HEK293 (cell line): Measurements from ENCODE around the gene TSPAN3.

ENCODE experiments used
- CTCF ChIA-PET: fragments of 350-600 bp; formaldehyde crosslinking; extraction: SDS; loops from one replicate; lab custom pipeline; 2021; ENCODE audit warnings: antibody characterized with exemption; lab: Yijun Ruan, JAX
- POLR2A ChIA-PET: fragments of 300-600 bp; formaldehyde crosslinking; extraction: SDS; loops from one replicate; lab custom pipeline; 2020; ENCODE audit warnings: antibody characterized with exemption, inconsistent platforms; lab: Yijun Ruan, JAX
- H3K27ac ChIP-seq: fragments of 200-500 bp; sonication (Bioruptor generic); 2 replicates; pipeline ENCODE4 v1.5.1; 2014; ENCODE audit warnings: low read depth, low read length, control low read depth, inconsistent platforms; ENCODE audit errors: extremely low read depth
- H3K36me3 ChIP-seq, 2 experiments: fragments of 200-500 bp in 1 of 2; sonication (Bioruptor generic) in 1 of 2; 1 replicate in 1 of 2; 2 replicates in 1 of 2; pipeline ENCODE4 v1.5.1; 2014 to 2017; ENCODE audit warnings: inconsistent platforms in 2 of 2, low read length in 2 of 2; ENCODE audit not compliant: control insufficient read depth in 2 of 2, insufficient read depth in 1 of 2
- H3K4me1 ChIP-seq: fragments of 200-500 bp; sonication (Bioruptor generic); 2 replicates; pipeline ENCODE4 v1.5.1; 2014; ENCODE audit warnings: mild to moderate bottlenecking, low read length, inconsistent platforms; ENCODE audit not compliant: control insufficient read depth, insufficient read depth
- H3K4me3 ChIP-seq: 2 replicates; pipeline ENCODE4 v1.5.1; 2011; ENCODE audit warnings: low read depth, mild to moderate bottlenecking, control low read depth, low read length, moderate library complexity
- H3K9me3 ChIP-seq: fragments of 200-500 bp; sonication (Bioruptor generic); 2 replicates; pipeline ENCODE4 v1.5.1; 2014; ENCODE audit warnings: low read depth, low read length, inconsistent platforms; ENCODE audit not compliant: control insufficient read depth, insufficient read depth
- HOXA7 ChIP-seq: sonication (generic); formaldehyde crosslinking; IDR thresholded peaks from 2 replicates; pipeline ENCODE4 v1.8.1; 2022; ENCODE audit warnings: missing genetic modification reagents, borderline replicate concordance
- MEIS1 ChIP-seq: sonication (generic); formaldehyde crosslinking; IDR thresholded peaks from 2 replicates; pipeline ENCODE4 v1.8.1; 2022; ENCODE audit warnings: missing genetic modification reagents, mild to moderate bottlenecking, borderline replicate concordance
- SP2 ChIP-seq: fragments of 450-650 bp; formaldehyde crosslinking; IDR thresholded peaks from 2 replicates; pipeline ENCODE4 v1.5.1; 2016; ENCODE audit warnings: missing biosample characterization, missing genetic modification characterization
- SP3 ChIP-seq: fragments of 450-650 bp; formaldehyde crosslinking; IDR thresholded peaks from 2 replicates; pipeline ENCODE4 v1.5.1; 2016; ENCODE audit warnings: missing biosample characterization, missing genetic modification characterization
- ZBTB1 ChIP-seq: fragments of 450-650 bp; formaldehyde crosslinking; IDR thresholded peaks from 2 replicates; pipeline ENCODE4 v1.5.1; 2016; ENCODE audit warnings: missing biosample characterization, missing genetic modification characterization
- ZNF155 ChIP-seq: fragments of 450-650 bp; formaldehyde crosslinking; IDR thresholded peaks from 2 replicates; pipeline ENCODE4 v1.5.1; 2016; ENCODE audit warnings: missing biosample characterization, missing genetic modification characterization
- ZNF16 ChIP-seq: fragments of 450-650 bp; formaldehyde crosslinking; IDR thresholded peaks from 2 replicates; pipeline ENCODE4 v1.5.1; 2016; ENCODE audit warnings: low read depth, missing biosample characterization, missing genetic modification characterization
- ZNF19 ChIP-seq: fragments of 450-650 bp; formaldehyde crosslinking; IDR thresholded peaks from 2 replicates; pipeline ENCODE4; 2016; ENCODE audit warnings: missing biosample characterization, missing genetic modification characterization, low read depth
- ZNF311 ChIP-seq: fragments of 450-650 bp; formaldehyde crosslinking; IDR thresholded peaks from 2 replicates; pipeline ENCODE4 v1.5.1; 2017; ENCODE audit warnings: missing biosample characterization, missing genetic modification characterization, borderline replicate concordance
- ZNF350 ChIP-seq: fragments of 450-650 bp; formaldehyde crosslinking; IDR thresholded peaks from 2 replicates; pipeline ENCODE4 v1.5.0; 2017; ENCODE audit warnings: missing biosample characterization, mild to moderate bottlenecking, missing genetic modification characterization
- ZNF501 ChIP-seq: fragments of 450-650 bp; formaldehyde crosslinking; IDR thresholded peaks from 2 replicates; pipeline ENCODE4 v1.5.1; 2016; ENCODE audit warnings: missing biosample characterization, missing genetic modification characterization
- ZNF514 ChIP-seq: fragments of 450-650 bp; formaldehyde crosslinking; IDR thresholded peaks from 2 replicates; pipeline ENCODE4 v1.5.1; 2016; ENCODE audit warnings: missing biosample characterization, missing genetic modification characterization
- ZNF529 ChIP-seq: fragments of 450-650 bp; formaldehyde crosslinking; IDR thresholded peaks from 2 replicates; pipeline ENCODE4 v1.5.1; 2017; ENCODE audit warnings: missing genetic modification characterization, missing biosample characterization; ENCODE audit not compliant: insufficient replicate concordance
- ZNF555 ChIP-seq: fragments of 450-650 bp; formaldehyde crosslinking; conservative IDR thresholded peaks from 2 replicates; pipeline ENCODE4 v1.5.1; 2017; ENCODE audit warnings: missing biosample characterization, mild to moderate bottlenecking, missing genetic modification characterization, inconsistent platforms
- ZNF596 ChIP-seq: fragments of 450-650 bp; IDR thresholded peaks from 2 replicates; pipeline ENCODE4 v1.5.0; 2018; ENCODE audit warnings: missing biosample characterization, mild to moderate bottlenecking, missing genetic modification characterization, moderate library complexity
- ZNF670 ChIP-seq: fragments of 450-650 bp; formaldehyde crosslinking; IDR thresholded peaks from 2 replicates; pipeline ENCODE4 v1.5.1; 2016; ENCODE audit warnings: missing biosample characterization, missing genetic modification characterization, low read depth
- ZNF677 ChIP-seq: fragments of 450-650 bp; IDR thresholded peaks from 2 replicates; pipeline ENCODE4 v1.5.0; 2018; ENCODE audit warnings: missing biosample characterization, mild to moderate bottlenecking, missing genetic modification characterization, moderate library complexity
- TF ChIP-seq, protein P1 (sequence below): fragments of 450-650 bp; formaldehyde crosslinking; IDR thresholded peaks from 2 replicates; pipeline ENCODE4 v1.5.1; 2016; ENCODE audit warnings: missing biosample characterization, missing genetic modification characterization
- TF ChIP-seq, protein P2 (sequence below): fragments of 450-650 bp; formaldehyde crosslinking; IDR thresholded peaks from 2 replicates; pipeline ENCODE4 v1.5.1; 2017; ENCODE audit warnings: missing biosample characterization, mild to moderate bottlenecking, missing genetic modification characterization, moderate library complexity
- TF ChIP-seq, protein P3 (sequence below): fragments of 450-650 bp; formaldehyde crosslinking; IDR thresholded peaks from 2 replicates; pipeline ENCODE4 v1.5.1; 2017; ENCODE audit warnings: missing biosample characterization, missing genetic modification characterization

The TSPAN3 gene

DNA sequence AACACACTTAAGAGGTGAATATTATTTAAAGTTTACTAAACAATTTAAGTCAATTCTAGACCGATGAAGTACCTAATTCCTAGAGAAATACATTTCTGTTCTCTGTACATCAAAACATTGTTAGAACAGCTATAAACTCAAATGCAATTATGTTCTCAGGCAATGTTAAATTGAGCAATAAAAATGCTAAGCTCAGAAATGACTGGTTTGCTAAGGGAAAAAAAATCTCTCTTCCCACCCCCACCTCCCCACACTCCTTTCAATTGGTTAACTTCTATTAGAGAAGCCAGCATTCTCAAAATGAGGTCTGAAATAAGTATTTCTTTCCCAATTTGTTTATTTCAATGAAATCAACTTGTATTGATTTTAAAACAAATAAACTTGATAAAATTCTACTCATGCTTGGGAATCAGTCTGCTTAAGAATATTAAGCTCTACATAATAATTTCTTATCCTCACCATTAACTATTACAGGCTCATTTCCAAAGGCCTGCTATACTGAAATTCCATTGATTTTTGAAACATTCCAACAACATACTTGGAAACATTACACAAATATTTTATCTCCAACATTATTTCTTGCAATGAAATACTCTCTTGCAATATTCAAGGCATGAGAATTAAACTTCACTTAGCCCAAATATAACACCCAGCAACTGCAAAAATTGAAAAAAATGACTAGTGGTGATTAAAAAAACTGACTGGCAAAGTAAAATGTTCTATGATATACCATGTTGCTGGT is 22.6 kb downstream of the TSPAN3 start:
- Histone ChIP-seq H3K4me3 (no peak overlapping the region), H3K9me3 (no peaks in the 10 kb centered on the region), H3K27ac (no peak overlapping the region), H3K4me1 (no peaks in the 10 kb centered on the region), H3K36me3 (peaks cover 86 to 88% of the 10 kb centered on the region in 2 experiments)
- ChIA-PET CTCF (interaction anchor here (0.5 to 1.1 kb wide), 2 partner anchors 14 to 244 kb away, joined by 3 to 5 read pairs; no protein-coding TSS in a partner anchor), POLR2A (no interaction called here)
- TF ChIP-seq ZNF501 (tag by site-specific recombination) (no peak), ZNF596 (no peak), SP2 (tag by site-specific recombination) (no peak), ZNF155 (tag by site-specific recombination) (no peak), ZNF555 (no peak), ZNF311 (tag by site-specific recombination) (no peak)
- TF ChIP-seq, protein P1, sequence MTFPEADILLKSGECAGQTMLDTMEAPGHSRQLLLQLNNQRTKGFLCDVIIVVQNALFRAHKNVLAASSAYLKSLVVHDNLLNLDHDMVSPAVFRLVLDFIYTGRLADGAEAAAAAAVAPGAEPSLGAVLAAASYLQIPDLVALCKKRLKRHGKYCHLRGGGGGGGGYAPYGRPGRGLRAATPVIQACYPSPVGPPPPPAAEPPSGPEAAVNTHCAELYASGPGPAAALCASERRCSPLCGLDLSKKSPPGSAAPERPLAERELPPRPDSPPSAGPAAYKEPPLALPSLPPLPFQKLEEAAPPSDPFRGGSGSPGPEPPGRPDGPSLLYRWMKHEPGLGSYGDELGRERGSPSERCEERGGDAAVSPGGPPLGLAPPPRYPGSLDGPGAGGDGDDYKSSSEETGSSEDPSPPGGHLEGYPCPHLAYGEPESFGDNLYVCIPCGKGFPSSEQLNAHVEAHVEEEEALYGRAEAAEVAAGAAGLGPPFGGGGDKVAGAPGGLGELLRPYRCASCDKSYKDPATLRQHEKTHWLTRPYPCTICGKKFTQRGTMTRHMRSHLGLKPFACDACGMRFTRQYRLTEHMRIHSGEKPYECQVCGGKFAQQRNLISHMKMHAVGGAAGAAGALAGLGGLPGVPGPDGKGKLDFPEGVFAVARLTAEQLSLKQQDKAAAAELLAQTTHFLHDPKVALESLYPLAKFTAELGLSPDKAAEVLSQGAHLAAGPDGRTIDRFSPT, result no peak

DNA sequence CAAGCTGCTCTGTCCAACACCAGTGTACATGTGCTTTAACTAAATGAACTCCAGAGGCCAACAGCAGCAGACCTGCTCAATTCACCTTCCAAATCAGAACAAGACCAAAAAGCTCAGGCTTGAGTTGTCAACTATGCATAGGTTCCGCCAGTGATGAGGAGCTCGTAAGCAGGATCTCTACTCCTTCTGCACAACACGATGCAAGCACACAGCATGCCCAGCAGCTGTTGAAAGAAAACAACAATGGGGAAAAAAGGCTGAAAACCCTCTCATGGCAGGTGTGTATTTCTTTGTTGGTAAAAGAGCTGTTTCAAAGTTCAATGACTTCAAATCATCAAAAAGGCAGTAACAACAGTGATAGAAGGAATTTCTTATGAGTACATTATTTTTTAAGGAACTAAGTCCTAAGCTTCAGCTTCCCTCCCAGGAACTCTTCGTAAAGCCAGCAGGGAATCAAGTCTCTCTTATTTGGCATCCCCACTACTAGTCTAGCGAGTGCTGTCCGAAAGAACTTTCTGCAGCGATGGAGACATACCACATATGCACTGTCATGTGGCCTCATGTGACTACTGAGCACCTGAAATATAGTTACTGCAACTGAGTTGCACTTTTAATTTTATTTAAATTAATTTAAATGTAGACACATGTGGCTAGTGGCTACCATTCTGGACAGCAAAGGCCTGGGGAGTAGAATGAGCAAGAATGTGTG is 24.1 kb downstream of the TSPAN3 start:
- Histone ChIP-seq H3K4me1 (no peaks in the 10 kb centered on the region), H3K4me3 (no peak overlapping the region), H3K36me3 (peaks cover 84 to 91% of the 10 kb centered on the region in 2 experiments), H3K9me3 (no peaks in the 10 kb centered on the region), H3K27ac (no peak overlapping the region)
- ChIA-PET POLR2A (interaction anchor here (1.2 kb wide), 1 partner anchor 24 kb away, joined by 5 read pairs; the partner anchor contains the start of gene TSPAN3), CTCF (interaction anchor here (0.6 to 5.0 kb wide), 4 partner anchors 11 to 187 kb away, joined by 3 to 35 read pairs (median 4); no protein-coding TSS in a partner anchor)
- TF ChIP-seq ZNF677 (tag by site-specific recombination), result no peak
- no peak for TF ChIP-seq HOXA7 (CRISPR knock-in tag)
- TF ChIP-seq ZNF19 (tag by site-specific recombination), result no peak
- TF ChIP-seq ZNF529 (tag by site-specific recombination), result no peak
- TF ChIP-seq, protein P2, sequence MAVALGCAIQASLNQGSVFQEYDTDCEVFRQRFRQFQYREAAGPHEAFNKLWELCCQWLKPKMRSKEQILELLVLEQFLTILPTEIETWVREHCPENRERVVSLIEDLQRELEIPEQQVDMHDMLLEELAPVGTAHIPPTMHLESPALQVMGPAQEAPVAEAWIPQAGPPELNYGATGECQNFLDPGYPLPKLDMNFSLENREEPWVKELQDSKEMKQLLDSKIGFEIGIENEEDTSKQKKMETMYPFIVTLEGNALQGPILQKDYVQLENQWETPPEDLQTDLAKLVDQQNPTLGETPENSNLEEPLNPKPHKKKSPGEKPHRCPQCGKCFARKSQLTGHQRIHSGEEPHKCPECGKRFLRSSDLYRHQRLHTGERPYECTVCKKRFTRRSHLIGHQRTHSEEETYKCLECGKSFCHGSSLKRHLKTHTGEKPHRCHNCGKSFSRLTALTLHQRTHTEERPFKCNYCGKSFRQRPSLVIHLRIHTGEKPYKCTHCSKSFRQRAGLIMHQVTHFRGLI (tag by site-specific recombination), result no peak
- no peak for TF ChIP-seq SP3 (tag by site-specific recombination)
- no peak for TF ChIP-seq ZNF514 (tag by site-specific recombination)
- TF ChIP-seq ZNF670, result no peak
- TF ChIP-seq ZBTB1 (tag by site-specific recombination), result no peak
- TF ChIP-seq ZNF16 (tag by site-specific recombination), result no peak
- TF ChIP-seq, protein P3, sequence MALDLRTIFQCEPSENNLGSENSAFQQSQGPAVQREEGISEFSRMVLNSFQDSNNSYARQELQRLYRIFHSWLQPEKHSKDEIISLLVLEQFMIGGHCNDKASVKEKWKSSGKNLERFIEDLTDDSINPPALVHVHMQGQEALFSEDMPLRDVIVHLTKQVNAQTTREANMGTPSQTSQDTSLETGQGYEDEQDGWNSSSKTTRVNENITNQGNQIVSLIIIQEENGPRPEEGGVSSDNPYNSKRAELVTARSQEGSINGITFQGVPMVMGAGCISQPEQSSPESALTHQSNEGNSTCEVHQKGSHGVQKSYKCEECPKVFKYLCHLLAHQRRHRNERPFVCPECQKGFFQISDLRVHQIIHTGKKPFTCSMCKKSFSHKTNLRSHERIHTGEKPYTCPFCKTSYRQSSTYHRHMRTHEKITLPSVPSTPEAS (tag by site-specific recombination), result no peak
- TF ChIP-seq ZNF350 (tag by site-specific recombination), result no peak
- no peak for TF ChIP-seq MEIS1 (CRISPR knock-in tag)
